Measurements from ENCODE around the gene SLC9B2. TPM values are rescaled to one million over a fixed set of nuclear protein-coding genes. Genes with fewer than 3 reads are reported as not detected.

Gene SLC9B2
- total RNA-seq, 2 donors from 2014 or later = 1.3 to 2.9 TPM

DNA sequence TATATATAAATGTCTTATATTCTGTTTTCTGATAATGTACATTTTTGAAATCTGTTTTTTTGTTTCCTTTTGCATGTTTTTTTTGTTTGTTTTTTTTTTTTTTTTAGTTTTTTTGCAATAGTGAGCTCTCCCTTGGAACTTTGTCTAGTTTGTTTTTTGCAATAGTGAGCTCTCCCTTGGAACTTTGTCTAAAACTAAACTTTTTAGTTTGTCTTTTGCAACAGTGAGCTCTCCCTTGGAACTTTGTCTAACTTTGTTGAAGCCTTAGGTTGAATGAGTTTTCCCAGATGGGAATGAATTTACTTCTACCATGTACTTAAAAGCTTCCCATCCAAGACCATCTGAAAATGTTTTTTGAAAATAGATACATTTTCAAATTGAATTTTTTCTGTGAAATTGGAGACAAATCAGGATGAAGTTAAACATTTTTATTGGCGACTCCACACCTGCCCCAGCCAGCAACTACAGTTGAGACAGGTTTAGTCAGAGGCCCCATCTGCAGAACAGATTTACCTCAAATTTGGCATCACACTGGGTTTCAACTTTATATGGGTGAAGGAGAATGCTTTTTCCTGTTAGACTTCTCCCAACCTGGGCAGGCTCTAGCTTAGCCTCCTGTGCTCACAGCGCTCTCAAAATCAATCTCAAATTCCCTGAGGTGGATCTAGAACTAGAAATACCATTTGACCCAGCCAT is 16.0 kb downstream of the SLC9B2 start:
- H3K27ac ChIP-seq = no peak overlapping the region
- H3K4me1 ChIP-seq = no peaks in the 10 kb centered on the region
- H3K36me3 ChIP-seq = no peaks in the 10 kb centered on the region
- H3K9ac ChIP-seq (ENCODE audit: low read depth in 2 of 2, low read length in 2 of 2) = no peak overlapping the region
- no peak for TF ChIP-seq CTCF (IDR thresholded peaks at IDR 0.05)
- intact Hi-C loops (cut with DNase I) = no loop called here
- DNase-seq = no peak
- no peak overlapping the region for H3K4me3 ChIP-seq
- no peaks in the 10 kb centered on the region for H3K27me3 ChIP-seq
- no peaks in the 10 kb centered on the region for H3K9me3 ChIP-seq

- H3K27ac ChIP-seq = no peak overlapping the region
- no peaks in the 10 kb centered on the region for H3K36me3 ChIP-seq
- H3K27me3 ChIP-seq = no peaks in the 10 kb centered on the region
- no peak for DNase-seq
- H3K4me3 ChIP-seq = no peak overlapping the region
- H3K4me1 ChIP-seq = no peaks in the 10 kb centered on the region
- no peak for TF ChIP-seq CTCF (IDR thresholded peaks at IDR 0.05)
- no peak overlapping the region for H3K9ac ChIP-seq (ENCODE audit: low read depth in 2 of 2, low read length in 2 of 2)
- no peaks in the 10 kb centered on the region for H3K9me3 ChIP-seq
- intact Hi-C loops (cut with DNase I) = no loop called here
Observed at GRCh38 chr4:103054030-103054429, 22.5 kb downstream of the SLC9B2 start.

GRCh38 chr4:103052779-103053178 is 23.8 kb downstream of the SLC9B2 start:
- Histone ChIP-seq H3K27me3 (no peaks in the 10 kb centered on the region), H3K9ac (ENCODE audit: low read depth in 2 of 2, low read length in 2 of 2) (no peak overlapping the region), H3K36me3 (no peaks in the 10 kb centered on the region), H3K4me1 (no peaks in the 10 kb centered on the region), H3K27ac (no peak overlapping the region), H3K4me3 (no peak overlapping the region), H3K9me3 (no peaks in the 10 kb centered on the region)
- intact Hi-C loops (cut with DNase I) = no loop called here
- no peak for TF ChIP-seq CTCF (IDR thresholded peaks at IDR 0.05)
- no peak for DNase-seq

DNA sequence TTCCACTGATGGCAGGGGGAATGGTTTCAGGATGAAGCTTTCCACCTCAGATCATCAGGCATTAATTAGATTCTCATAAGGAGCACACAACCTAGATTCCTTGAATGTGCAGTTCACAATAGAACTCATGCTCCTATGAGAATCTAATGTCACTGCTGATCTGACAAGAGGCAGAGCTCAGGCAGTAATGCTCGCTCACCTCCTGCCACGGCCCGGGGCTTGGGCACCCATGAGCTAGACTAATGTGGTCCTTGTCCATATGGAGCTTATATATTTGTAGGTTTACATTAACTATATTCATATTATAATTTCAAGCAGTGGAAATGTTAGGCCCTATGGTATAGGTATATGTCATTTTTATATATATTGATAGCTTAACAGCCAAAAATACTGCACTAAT is 24.4 kb downstream of the SLC9B2 start:
- H3K9ac ChIP-seq (ENCODE audit: low read depth in 2 of 2, low read length in 2 of 2) = no peak overlapping the region
- intact Hi-C loops (cut with DNase I) = no loop called here
- H3K4me3 ChIP-seq = no peak overlapping the region
- no peak for DNase-seq
- no peak overlapping the region for H3K27ac ChIP-seq
- H3K4me1 ChIP-seq = no peaks in the 10 kb centered on the region
- H3K27me3 ChIP-seq = no peaks in the 10 kb centered on the region
- no peaks in the 10 kb centered on the region for H3K36me3 ChIP-seq
- TF ChIP-seq CTCF (IDR thresholded peaks at IDR 0.05) = no peak
- H3K9me3 ChIP-seq = no peaks in the 10 kb centered on the region

DNA sequence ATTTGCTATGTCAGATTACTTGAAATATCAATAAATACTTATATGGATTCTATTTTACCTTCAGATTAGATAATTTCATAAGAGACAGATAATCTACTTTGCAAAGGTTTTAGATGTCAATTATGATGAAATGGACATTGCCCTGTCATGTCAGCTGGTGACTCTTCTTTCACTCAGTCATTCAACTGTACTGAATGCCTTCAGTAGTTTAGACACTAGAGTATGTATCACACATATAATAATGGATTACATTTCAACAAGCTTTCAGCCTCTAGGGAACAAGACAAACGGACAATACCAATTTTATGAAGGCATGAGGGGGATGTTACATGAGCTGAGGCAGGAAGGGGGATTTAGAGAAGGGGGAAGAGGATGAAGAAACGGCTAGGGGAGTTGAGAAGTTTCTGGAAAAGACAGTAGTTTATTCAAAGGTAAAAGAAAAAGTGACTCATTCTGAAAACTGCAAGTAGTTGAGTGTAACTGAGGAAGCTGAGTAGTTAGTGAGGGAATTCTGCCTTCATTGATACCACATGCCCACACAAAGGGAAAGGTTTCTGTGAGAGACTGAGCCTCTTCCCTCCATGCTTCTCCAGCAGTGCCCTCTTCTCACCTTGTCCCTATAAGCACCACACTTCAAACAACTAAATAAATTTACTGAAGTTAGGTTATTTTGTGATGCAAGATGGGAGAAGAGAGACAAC is 25.7 kb downstream of the SLC9B2 start:
- Histone ChIP-seq H3K27ac (no peak overlapping the region), H3K9ac (ENCODE audit: low read depth in 2 of 2, low read length in 2 of 2) (no peak overlapping the region), H3K4me3 (no peak overlapping the region), H3K4me1 (no peaks in the 10 kb centered on the region), H3K9me3 (no peaks in the 10 kb centered on the region), H3K27me3 (no peaks in the 10 kb centered on the region), H3K36me3 (no peaks in the 10 kb centered on the region)
- intact Hi-C loops (cut with DNase I) = no loop called here
- TF ChIP-seq CTCF (IDR thresholded peaks at IDR 0.05) = no peak
- no peak for DNase-seq
